Stomach (tissue), 4 donors: Measurements from ENCODE around the gene TRPV3.

Experiments
- POLR2A ChIP-seq, 4 donors: fragments of 450-650 bp; IDR thresholded peaks; one replicate each; pipeline ENCODE4 v1.6.1; 2016; ENCODE audit warnings: antibody characterized with exemption in 4 of 4, control low read depth in 2 of 4, mild to moderate bottlenecking in 1 of 4, moderate library complexity in 1 of 4
- POLR2AphosphoS5 ChIP-seq, 3 donors: sonication (generic); formaldehyde crosslinking; IDR thresholded peaks; one replicate each; pipeline ENCODE4 v1.6.1; 2016; ENCODE audit warnings: antibody characterized with exemption in 3 of 3
- TF ChIP-seq, protein P1 (sequence below), 7 experiments: fragments of 450-650 bp in 4 of 7; fragments of 200-600 bp in 3 of 7; sonication (generic) in 3 of 7; IDR thresholded peaks; one replicate each; pipeline ENCODE4 v1.5.1; 2016 to 2019; ENCODE audit warnings: antibody characterized with exemption in 7 of 7, control low read depth in 2 of 7, mild to moderate bottlenecking in 1 of 7

DNA sequence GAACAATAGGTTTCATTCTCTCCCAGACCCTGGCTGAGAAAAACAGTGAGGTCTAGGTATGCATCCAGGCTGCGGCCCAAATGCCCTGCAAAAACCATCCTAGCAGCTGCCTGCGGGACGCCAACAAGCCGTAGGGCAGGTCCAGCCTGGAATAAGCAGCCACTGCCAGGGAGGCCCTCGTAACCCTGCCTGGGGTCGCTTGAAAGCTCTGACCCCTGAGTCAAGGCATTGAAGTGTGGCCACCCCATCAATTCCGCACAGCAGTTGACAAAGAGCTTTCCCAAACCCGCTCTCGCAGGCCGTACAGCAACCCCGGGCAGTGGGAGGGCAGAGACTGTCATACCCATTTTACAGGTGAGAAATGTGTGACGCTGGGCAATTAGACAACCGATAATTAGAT, 40.5 kb upstream of the TRPV3 start:
- TF ChIP-seq, protein P1, sequence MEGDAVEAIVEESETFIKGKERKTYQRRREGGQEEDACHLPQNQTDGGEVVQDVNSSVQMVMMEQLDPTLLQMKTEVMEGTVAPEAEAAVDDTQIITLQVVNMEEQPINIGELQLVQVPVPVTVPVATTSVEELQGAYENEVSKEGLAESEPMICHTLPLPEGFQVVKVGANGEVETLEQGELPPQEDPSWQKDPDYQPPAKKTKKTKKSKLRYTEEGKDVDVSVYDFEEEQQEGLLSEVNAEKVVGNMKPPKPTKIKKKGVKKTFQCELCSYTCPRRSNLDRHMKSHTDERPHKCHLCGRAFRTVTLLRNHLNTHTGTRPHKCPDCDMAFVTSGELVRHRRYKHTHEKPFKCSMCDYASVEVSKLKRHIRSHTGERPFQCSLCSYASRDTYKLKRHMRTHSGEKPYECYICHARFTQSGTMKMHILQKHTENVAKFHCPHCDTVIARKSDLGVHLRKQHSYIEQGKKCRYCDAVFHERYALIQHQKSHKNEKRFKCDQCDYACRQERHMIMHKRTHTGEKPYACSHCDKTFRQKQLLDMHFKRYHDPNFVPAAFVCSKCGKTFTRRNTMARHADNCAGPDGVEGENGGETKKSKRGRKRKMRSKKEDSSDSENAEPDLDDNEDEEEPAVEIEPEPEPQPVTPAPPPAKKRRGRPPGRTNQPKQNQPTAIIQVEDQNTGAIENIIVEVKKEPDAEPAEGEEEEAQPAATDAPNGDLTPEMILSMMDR (IDR thresholded peaks at IDR 0.05) = no peak
- TF ChIP-seq POLR2AphosphoS5 (IDR thresholded peaks at IDR 0.05) = no peak
- no peak for TF ChIP-seq POLR2A (IDR thresholded peaks at IDR 0.05)
